Ishikawa (cell line): ENCODE data around the gene ACKR3.

Source experiments
- EP300 ChIP-seq: IDR thresholded peaks from 2 replicates; pipeline ENCODE4 v1.6.1; 2012; ENCODE audit warnings: borderline replicate concordance
- FOXM1 ChIP-seq: IDR thresholded peaks from 2 replicates; pipeline ENCODE4 v1.6.1; 2012; ENCODE audit warnings: low read depth, borderline replicate concordance
- MAX ChIP-seq: IDR thresholded peaks from 2 replicates; pipeline ENCODE4 v1.6.1; 2012
- NFIC ChIP-seq: IDR thresholded peaks from 2 replicates; pipeline ENCODE4 v1.6.1; 2012
- RAD21 ChIP-seq: IDR thresholded peaks from 2 replicates; pipeline ENCODE4 v1.6.1; 2012; ENCODE audit warnings: low read depth
- TAF1 ChIP-seq: IDR thresholded peaks from 2 replicates; pipeline ENCODE4 v1.6.1; 2012; ENCODE audit warnings: low read depth, mild to moderate bottlenecking

DNA sequence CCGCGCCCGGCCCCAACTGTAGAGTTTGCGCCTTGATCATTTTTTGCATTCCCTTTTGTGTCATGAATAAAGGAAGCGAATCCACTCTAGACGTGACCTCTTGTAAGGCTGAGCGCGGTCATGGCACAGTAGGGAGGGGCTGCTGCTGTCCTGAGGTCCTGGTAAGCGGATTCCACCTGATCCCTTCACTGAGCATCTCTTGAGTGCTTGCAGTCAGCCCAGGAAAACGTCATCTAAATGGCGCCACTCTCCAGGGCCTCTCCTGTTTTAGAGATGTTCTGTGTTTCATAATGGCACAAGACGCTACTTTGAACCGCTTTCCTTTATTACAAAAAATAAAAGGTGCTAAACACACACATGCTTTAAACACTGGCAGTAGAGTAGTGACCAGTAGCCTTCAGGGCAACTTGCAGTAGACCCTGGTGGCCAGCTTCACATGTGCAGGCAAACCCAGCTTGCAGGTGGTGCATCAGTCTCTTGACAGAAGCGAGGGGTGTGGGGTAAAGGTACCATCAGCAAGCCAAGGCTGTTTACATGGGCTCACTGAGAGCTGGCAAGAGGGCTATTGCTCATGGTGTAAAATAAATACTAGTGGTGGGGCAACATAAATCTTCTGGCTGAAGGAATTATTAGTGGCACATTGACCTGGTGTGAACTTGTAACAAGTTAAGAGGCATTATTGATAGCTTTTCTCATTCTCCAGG, 43.0 kb upstream of the ACKR3 start:
- TF ChIP-seq NFIC (no peak), EP300 (no peak), TAF1 (no peak), RAD21 (no peak), FOXM1 (no peak), MAX (no peak)
